ENCODE measurements around the gene CELF2. TPM values are rescaled to one million over a fixed set of nuclear protein-coding genes. Genes with fewer than 3 reads are reported as not detected.
A peak's percentile ranks its signal among the peaks of the same experiment; 100 is the strongest.

The CELF2 gene
- total RNA-seq, 4 donors from 2014 or later, result 27.0 to 44.1 (median 31.3) TPM

GRCh38 chr10:11161910-11162309, 144.2 kb downstream of the CELF2 start:
- Histone ChIP-seq H3K27me3 (no peaks in the 10 kb centered on the region), H3K27ac (peak overlapping the region; percentile 82 to 92 (median 87)), H3K36me3 (no peaks in the 10 kb centered on the region), H3K4me1 (peaks cover 0 to 40% (median 10%) of the 10 kb centered on the region in 4 donors), H3K9me3 (no peaks in the 10 kb centered on the region), H3K4me3 (no peak overlapping the region)
- no peak for DNase-seq
- no peak for TF ChIP-seq CTCF (IDR thresholded peaks at IDR 0.05)
- TF ChIP-seq POLR2A (IDR thresholded peaks at IDR 0.05), result no peak
- no peak for TF ChIP-seq EP300 (IDR thresholded peaks at IDR 0.05; ENCODE audit: low read depth)
- TF ChIP-seq POLR2AphosphoS5 (IDR thresholded peaks at IDR 0.05), result no peak
- WGBS, 2 donors (ENCODE audit: low coverage in 1 of 2), result 96 to 100% methylated on average over 5 to 10 of the region's 10 CpGs
- in situ Hi-C loops (cut with MboI; ENCODE audit: low pct_ligation_motif_present in 1 of 4, low pct_unique_long_range_greater_than_20kb in 1 of 4, low sequenced_read_pairs in 3 of 4), result no loop called here
- intact Hi-C loops (cut with DNase I; ENCODE audit: low total_unique reads), result no loop called here

GRCh38 chr10:11162828-11163599, 145.3 kb downstream of the CELF2 start:
- WGBS, 2 donors (ENCODE audit: low coverage in 1 of 2), result 60 to 69% methylated on average over 3 to 10 of the region's 10 CpGs
- peak overlapping the region in 1 of 4 donors; percentile 76 for H3K4me3 ChIP-seq
- no peaks in the 10 kb centered on the region for H3K9me3 ChIP-seq
- intact Hi-C loops (cut with DNase I; ENCODE audit: low total_unique reads), result no loop called here
- DNase-seq, result peak; percentile 81
- in situ Hi-C loops (cut with MboI; ENCODE audit: low pct_ligation_motif_present in 1 of 4, low pct_unique_long_range_greater_than_20kb in 1 of 4, low sequenced_read_pairs in 3 of 4), result no loop called here
- no peaks in the 10 kb centered on the region for H3K36me3 ChIP-seq
- H3K27me3 ChIP-seq, result no peaks in the 10 kb centered on the region
- H3K27ac ChIP-seq, result peak overlapping the region; percentile 82 to 92 (median 87)
- peaks cover 0 to 40% (median 10%) of the 10 kb centered on the region in 4 donors for H3K4me1 ChIP-seq
- TF ChIP-seq POLR2AphosphoS5 (IDR thresholded peaks at IDR 0.05) (peak; percentile 57 to 80 (median 76)), EP300 (IDR thresholded peaks at IDR 0.05; ENCODE audit: low read depth) (peak; percentile 76), POLR2A (IDR thresholded peaks at IDR 0.05) (no peak), CTCF (IDR thresholded peaks at IDR 0.05) (peak in 1 of 5 experiments; percentile 20)

- peaks cover 0 to 40% (median 10%) of the 10 kb centered on the region in 4 donors for H3K4me1 ChIP-seq
- in situ Hi-C loops (cut with MboI; ENCODE audit: low pct_ligation_motif_present in 1 of 4, low pct_unique_long_range_greater_than_20kb in 1 of 4, low sequenced_read_pairs in 3 of 4), result no loop called here
These were observed 146.3 kb downstream of the CELF2 start for GRCh38 chr10:11163780-11164550.

DNA sequence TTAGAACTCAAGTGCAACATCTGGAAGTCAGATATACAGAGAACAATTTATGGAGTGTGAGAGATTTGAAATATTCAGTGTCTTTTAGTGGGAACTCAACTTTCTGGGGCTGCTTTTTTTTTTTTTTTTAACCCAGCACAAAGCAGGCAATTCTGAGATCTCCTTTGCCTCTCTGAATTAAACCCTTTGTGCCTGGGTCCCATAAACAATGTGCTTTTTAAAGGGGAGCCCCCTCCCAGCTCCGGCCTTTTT, 146.8 kb downstream of the CELF2 start:
- H3K36me3 ChIP-seq, result no peaks in the 10 kb centered on the region
- TF ChIP-seq EP300 (IDR thresholded peaks at IDR 0.05; ENCODE audit: low read depth) (no peak), POLR2AphosphoS5 (IDR thresholded peaks at IDR 0.05) (no peak), POLR2A (IDR thresholded peaks at IDR 0.05) (no peak), CTCF (IDR thresholded peaks at IDR 0.05) (no peak)
- 54 to 67% methylated on average over 1 of the region's 1 CpG for WGBS, 2 donors (ENCODE audit: low coverage in 1 of 2)
- no peaks in the 10 kb centered on the region for H3K9me3 ChIP-seq
- H3K27me3 ChIP-seq, result no peaks in the 10 kb centered on the region
- H3K4me3 ChIP-seq, result peak overlapping the region in 3 of 4 donors; percentile 43 to 76 (median 45)
- no peak for DNase-seq
- H3K4me1 ChIP-seq, result peaks cover 0 to 40% (median 10%) of the 10 kb centered on the region in 4 donors
- H3K27ac ChIP-seq, result peak overlapping the region; percentile 82 to 92 (median 87)
- intact Hi-C loops (cut with DNase I; ENCODE audit: low total_unique reads) (no loop called here), in situ Hi-C loops (cut with MboI; ENCODE audit: low pct_ligation_motif_present in 1 of 4, low pct_unique_long_range_greater_than_20kb in 1 of 4, low sequenced_read_pairs in 3 of 4) (no loop called here)

More at GRCh38 chr10:11163780-11164550, 146.3 kb downstream of the CELF2 start:
- H3K36me3 ChIP-seq, result no peaks in the 10 kb centered on the region
- peak overlapping the region; percentile 82 to 92 (median 87) for H3K27ac ChIP-seq
- no peaks in the 10 kb centered on the region for H3K27me3 ChIP-seq
- H3K9me3 ChIP-seq, result no peaks in the 10 kb centered on the region
- intact Hi-C loops (cut with DNase I; ENCODE audit: low total_unique reads), result no loop called here
- H3K4me3 ChIP-seq, result peak overlapping the region in 2 of 4 donors; percentile 43 to 76
- TF ChIP-seq POLR2AphosphoS5 (IDR thresholded peaks at IDR 0.05) (no peak), EP300 (IDR thresholded peaks at IDR 0.05; ENCODE audit: low read depth) (no peak)
- 32 to 45% methylated on average over 5 to 11 of the region's 11 CpGs for WGBS, 2 donors (ENCODE audit: low coverage in 1 of 2)
- no peak for DNase-seq
